OCI-LY1 (cell line): ENCODE measurements around the gene ARPP21.

Experiments
- CTCF ChIP-seq: fragments of 200-600 bp; sonication (generic), shearing (Covaris generic); IDR thresholded peaks from 2 replicates; pipeline ENCODE4 v1.5.1; 2017; ENCODE audit warnings: mild to moderate bottlenecking, antibody characterized with exemption, low read length, moderate library complexity, mixed read lengths
- EZH2 ChIP-seq: fragments of 200-600 bp; sonication (generic), shearing (Covaris generic); IDR thresholded peaks from 2 replicates; pipeline ENCODE4 v1.8.0; 2017; ENCODE audit warnings: borderline replicate concordance, mixed run types, mild to moderate bottlenecking, antibody characterized with exemption, low read length, moderate library complexity, mixed read lengths

- TF ChIP-seq CTCF: no peak
- no peak for TF ChIP-seq EZH2
Observed at GRCh38 chr3:35675621-35676020, 36.3 kb downstream of the ARPP21 start.
